Ureter (tissue), 1 donor: ENCODE results near the gene FOXJ3. TPM values are rescaled to one million over a fixed set of nuclear protein-coding genes. Genes with fewer than 3 reads are reported as not detected.

ENCODE experiments used
- DNase-seq: peaks from one replicate; pipeline ENCODE4 v3.0.0-alpha.2; 2020; ENCODE audit warnings: low spot score
- total RNA-seq: library from RNA; stranded (reverse); gene quantifications from one replicate; pipeline ENCODE4 v1.2.4, GENCODE V29; 2023
- donor health status: DM: yes; HTN: yes; CAD: no.

Gene FOXJ3
- total RNA-seq, 1 donor from 2014 or later: 71.0 TPM

DNA sequence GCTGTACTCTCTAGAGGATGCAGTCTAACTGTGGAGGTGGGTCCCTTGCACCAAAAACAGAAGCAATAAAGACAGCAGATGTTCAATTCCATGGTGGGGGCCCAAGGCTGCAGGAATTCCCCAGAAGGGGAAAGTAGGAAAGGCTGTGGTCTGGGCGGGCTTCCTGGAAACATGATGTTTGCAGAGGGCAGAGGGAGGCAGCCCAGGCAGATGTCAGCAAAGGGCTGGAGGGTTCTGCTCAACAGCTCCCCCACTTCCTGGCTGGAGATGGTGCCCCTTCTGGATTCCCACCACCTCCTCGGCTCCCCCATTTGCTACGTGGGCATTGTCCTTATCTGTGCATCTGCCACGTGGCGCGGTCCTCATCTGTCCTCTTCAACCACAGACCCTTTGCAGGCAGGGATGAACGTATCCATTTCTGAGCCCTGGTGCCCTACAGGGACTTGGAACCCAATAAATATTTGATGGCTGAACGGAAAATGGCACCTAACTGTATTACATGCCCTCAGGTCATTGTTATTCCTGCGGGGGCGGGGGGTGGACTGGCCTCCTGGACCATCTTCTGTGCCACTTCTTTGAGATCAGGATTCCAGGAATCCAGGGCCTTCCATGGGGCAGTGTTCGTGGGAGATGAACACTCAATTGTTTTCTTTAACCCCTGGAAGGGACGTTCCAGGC is 190.2 kb downstream of the FOXJ3 start:
- DNase-seq: peak; percentile 36

- DNase-seq: no peak
Measured at GRCh38 chr1:42143896-42144710, 190.9 kb downstream of the FOXJ3 start.

GRCh38 chr1:42142894-42143675 is 191.9 kb downstream of the FOXJ3 start:
- no peak for DNase-seq

DNA sequence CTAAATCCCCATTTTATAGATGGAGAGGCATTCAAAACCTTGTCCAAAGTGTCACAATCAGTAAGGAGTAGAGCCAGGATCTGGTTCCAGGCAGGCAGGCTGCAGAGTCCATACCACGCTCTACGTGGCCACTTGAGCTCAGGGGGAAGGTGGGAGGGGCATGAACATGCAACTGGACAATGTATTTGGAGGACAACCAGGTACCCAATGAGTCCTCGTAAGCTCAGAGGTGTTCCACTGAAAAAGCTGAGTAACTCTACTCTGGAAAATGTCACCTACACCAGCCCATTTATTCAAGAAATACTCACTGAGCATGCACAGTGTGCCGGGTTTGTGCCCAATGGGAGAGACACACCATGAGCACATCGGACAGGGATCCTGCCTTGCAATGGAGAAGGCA is 193.1 kb downstream of the FOXJ3 start:
- no peak for DNase-seq

GRCh38 chr1:42140191-42140590 is 194.8 kb downstream of the FOXJ3 start:
- no peak for DNase-seq

DNA sequence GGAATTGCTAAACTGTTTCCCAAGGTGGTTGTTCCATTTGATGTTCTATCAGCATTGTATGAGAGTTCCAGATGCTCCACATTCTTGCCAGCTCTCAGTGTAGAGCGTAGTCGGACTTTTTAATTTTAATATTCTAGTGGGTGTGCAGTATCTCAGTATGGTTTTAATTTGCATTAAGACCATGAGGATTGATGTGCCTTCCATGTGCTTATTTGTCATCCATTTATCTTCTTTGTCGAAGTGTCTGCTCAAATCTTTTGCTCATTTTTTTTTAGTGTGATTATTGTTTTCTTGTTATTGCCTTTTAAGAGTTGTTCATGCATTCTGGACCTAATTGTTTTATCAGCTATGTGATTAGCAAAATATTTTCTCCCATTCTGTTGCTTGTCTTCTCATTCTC is 195.6 kb downstream of the FOXJ3 start:
- no peak for DNase-seq

GRCh38 chr1:42138586-42138985 is 196.4 kb downstream of the FOXJ3 start:
- DNase-seq: no peak

DNA sequence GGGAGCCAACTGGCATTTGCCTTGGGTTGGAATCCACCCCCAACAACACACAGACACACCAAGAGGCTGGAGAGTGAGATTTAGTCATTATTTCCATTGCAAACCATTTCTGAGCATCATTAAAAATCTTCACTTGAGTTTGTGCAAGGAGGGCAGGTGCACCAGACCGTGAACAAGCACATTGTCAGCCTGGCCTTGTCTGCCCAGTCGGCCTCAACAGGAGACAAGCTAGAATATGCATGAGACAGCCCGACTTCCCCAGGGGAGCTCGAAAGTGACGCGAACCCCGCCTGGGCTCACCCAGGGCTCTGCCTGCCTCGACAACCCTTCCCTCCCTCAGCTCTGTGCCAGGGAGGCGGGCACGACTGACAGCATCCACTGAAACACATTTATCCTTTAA is 197.3 kb downstream of the FOXJ3 start:
- no peak for DNase-seq

DNA sequence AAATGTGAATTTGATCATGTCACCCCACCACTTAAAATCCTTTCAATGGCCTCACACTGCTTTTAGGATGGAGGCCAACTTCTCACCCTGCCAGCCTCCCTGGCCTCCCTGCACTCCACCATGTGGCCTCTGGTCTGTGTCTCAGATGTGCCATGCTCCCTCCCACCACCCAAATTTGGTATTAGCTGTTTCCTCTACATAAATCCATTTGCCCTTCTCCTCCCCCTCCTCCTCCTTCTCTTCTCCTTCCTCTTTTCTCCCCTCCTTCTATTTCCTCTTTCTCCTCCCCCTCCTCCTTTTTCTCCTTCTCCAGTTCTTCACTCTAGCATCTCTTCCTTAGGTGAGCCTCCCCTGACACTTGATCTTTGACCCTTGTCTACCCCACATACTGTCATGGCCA is 198.6 kb downstream of the FOXJ3 start:
- DNase-seq: no peak

DNA sequence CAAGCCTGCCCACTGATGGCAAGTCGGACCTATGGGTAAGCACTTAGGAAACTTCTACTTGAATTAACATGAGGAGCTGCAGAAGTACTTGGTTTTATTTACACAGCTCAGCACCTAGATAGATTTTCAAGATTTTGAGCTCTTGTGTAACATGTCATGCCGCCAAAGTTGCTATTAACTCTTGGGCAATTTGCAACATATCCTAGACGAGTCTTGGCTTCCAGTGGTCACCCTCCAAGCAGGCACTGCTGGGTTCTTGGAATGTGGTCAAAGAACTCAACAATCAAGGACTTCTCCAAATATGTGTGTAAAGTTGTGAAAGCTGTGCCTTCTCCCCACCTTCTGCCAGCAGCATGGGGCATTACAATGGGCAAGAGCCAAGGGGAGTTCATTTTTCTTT is 199.6 kb downstream of the FOXJ3 start:
- no peak for DNase-seq

GRCh38 chr1:42133809-42134526 is 201.1 kb downstream of the FOXJ3 start:
- DNase-seq: no peak

- DNase-seq: no peak
Measured at GRCh38 chr1:42133390-42133789, 201.6 kb downstream of the FOXJ3 start.

DNA sequence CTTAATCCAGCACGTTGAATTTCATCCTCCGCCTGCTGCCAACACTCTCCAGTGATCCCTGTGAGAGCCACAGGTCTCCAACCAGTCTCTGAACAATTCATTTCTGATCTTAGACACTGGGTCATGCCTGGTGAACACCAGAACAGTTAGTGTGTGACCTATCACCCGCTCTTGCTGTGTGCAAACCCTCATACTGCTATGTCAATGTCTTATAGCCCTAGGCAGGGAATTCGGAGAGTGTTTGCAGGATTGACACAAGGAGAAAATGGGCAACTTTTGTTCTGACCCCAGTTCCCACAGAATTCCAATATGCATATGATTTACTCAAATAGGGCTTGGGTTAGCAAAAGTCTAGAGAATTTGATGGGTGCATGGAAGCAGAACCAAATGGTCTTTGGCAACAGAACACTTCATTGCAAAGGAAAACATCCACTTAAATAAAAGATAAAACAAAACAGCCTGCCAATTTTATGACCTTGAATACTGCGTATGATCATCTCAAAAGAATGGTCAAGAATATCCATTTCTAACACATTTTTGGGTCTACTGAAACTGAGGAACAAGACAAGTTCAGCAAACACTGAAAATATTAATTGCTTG is 204.9 kb downstream of the FOXJ3 start:
- no peak for DNase-seq

- DNase-seq: no peak
Measured at GRCh38 chr1:42128964-42129363, 206.1 kb downstream of the FOXJ3 start.

DNA sequence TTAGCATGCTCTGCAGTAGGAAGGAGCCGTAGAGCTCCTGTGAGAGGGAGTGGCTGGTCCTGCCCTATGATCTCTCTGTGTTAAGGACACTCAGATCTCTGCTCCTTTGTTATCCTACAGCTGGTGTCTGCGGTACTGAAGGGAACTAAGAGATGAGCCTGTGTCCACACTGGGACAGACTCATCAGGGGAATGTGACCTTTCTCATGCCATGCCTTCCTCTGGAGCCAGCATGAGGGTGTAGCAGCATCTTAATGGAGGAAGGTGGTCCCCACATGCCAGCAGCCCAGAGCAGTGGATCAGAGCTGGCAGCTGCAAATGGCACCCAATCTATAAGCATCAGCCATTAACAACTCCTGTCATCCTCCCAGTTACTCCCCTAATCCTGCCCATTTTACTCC is 206.5 kb downstream of the FOXJ3 start:
- no peak for DNase-seq

DNA sequence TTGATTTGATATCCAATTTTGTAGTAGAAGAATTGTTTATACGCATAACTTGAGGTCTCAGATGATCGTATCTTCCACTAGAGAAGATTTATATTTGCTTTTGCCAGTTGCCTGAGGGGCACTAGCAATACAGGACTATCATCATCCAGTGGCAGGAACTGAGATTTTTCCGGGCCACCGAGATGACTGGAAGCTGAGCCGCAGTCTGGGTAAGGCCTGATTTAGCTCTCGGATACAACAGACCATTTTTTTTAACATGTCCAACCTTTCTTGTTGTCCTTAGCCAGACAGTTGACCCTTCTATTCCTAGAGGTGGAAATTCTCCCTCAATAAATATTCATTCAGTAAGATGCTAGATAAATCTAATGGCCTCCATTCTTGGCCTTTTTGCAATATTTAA is 207.3 kb downstream of the FOXJ3 start:
- no peak for DNase-seq

Other genes starting within 250 kb of the FOXJ3 start
- gene GUCA2B, start 181.8 kb downstream of the FOXJ3 start, total RNA-seq: not detected
- gene GUCA2A, start 170.5 kb downstream of the FOXJ3 start, total RNA-seq: not detected
- 2.3 TPM for gene RIMKLA, start 45.6 kb upstream of the FOXJ3 start, total RNA-seq
- gene ZMYND12, start 120.8 kb upstream of the FOXJ3 start, total RNA-seq: 2.7 TPM
- gene PPCS, start 121.3 kb upstream of the FOXJ3 start, total RNA-seq: 77.5 TPM
- gene CCDC30, start 128.1 kb upstream of the FOXJ3 start, total RNA-seq: 8.9 TPM